ENCODE measurements around the gene PTN.
A peak's percentile ranks its signal among the peaks of the same experiment; 100 is the strongest.

Gene PTN, protein sequence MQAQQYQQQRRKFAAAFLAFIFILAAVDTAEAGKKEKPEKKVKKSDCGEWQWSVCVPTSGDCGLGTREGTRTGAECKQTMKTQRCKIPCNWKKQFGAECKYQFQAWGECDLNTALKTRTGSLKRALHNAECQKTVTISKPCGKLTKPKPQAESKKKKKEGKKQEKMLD

DNA sequence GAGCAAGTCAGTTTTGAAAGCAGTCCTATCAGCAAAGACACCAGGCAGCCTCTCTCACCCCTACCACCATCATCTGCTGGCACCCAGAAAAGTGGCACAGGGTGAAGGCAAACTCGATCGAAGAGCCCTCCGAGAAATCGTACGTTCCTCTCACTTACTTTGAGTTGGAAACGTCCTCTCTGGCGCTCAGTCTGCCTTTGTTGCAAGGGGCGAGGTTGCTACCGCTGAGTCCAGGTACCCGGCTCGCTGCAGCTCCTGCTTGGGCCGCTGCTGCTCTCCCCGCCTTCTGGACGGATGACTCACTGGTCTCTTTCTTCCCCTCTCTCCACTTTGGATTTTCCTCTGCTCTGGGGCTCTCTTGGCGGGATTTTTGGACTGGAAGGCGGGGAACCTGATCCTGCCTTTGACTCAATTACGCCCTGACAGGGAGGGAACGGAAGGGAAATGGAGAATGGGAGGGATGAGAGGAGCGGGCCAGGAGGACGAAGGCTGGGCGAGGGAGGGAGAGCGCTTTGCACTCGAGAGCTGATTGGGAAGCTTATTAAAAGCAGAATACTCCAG lies at the start of gene PTN:
TSS of gene PTN (minus strand) at position 453 of the 561 bp plus-strand sequence. CDS start 88,760 bp downstream, outside the sequence.
- H3K27ac ChIP-seq, result peak within 1 kb of the TSS in 5 of 21 experiments; percentile 39 to 54 (median 49)

DNA sequence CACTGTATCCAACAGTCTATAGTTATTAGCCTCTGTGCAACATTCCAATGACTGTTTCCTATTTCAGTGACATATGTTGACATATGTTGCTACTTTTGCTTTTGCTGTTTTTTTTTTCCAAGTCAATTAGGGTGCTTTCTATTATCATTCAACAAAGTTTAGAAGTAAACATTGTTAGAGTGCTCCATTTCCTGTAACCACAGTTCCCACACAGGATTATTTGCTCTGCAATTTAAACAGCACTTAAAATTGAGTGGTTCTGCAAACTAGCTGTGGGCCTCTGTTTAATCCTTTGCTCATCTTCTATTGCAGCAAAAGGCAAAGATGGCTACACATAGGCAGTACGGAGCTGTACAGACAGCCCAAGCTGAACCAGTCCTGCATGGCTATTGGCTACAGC lies 46.5 kb upstream of the PTN start:
- no peak overlapping the region for H3K27ac ChIP-seq
- H3K4me3 ChIP-seq, result no peak overlapping the region

More for the DNA sequence above, at the start of gene PTN:
- H3K4me3 ChIP-seq, result peak within 1 kb of the TSS; percentile 1 to 44 (median 25)

DNA sequence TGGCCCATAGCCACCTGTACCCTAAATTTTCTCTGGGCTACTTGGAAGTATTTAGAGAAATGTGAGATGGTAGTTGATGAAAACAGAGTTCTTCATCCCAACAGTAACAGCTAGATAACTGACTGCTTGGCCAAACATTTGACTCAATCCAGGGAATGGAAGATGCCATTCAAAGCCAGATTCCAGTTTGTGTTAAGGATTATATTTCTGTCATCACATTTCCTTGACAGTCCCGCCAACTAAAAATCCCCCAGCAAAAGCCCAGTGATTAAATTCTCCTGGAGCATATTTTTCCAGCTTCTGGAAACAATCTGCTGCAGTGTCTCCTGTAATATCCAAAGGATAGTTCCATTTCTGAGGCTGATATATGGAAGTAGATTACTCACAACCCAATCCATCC lies 45.4 kb upstream of the PTN start:
- H3K4me3 ChIP-seq, result no peak overlapping the region
- H3K27ac ChIP-seq, result no peak overlapping the region

DNA sequence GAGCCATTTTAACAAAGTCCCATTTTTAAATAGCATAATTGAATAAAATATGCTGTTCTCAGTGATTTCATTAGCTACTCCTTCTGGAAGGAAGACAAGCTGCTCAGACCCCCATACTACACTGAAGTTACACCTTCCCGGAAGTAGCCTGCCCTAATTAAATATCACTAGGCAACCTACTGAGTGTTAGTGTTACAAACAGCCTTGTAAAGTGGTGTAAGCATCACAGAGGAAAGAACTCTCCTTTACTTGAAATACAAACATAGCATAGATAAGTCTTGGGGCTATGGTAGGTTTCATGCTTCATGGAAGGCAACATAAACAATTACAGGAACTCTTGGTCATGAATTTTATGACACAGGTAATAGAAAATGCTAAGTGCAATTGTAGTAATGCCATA lies 43.4 kb upstream of the PTN start:
- no peak overlapping the region for H3K4me3 ChIP-seq

DNA sequence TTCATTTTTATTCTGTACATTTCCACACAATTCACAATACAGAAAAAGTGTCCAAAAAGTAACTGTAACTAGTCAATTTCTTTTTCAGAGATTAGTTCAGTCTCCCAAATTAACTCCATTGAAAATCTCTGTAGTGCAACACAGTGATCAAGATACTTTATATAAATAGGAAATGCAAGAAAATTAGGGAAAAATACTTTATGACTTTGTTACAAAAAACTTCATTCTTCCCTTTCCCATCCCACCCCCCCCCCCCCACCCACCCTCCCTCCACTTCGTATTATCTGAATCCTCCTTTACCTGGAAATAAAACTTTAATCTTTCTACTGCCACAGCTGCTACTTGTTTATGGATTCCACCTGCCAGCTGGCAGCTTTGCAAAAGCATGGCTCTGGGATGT lies 37.5 kb upstream of the PTN start:
- no peak overlapping the region for H3K27ac ChIP-seq
- no peak overlapping the region for H3K4me3 ChIP-seq

More for the DNA sequence above, 43.4 kb upstream of the PTN start:
- no peak overlapping the region for H3K27ac ChIP-seq

DNA sequence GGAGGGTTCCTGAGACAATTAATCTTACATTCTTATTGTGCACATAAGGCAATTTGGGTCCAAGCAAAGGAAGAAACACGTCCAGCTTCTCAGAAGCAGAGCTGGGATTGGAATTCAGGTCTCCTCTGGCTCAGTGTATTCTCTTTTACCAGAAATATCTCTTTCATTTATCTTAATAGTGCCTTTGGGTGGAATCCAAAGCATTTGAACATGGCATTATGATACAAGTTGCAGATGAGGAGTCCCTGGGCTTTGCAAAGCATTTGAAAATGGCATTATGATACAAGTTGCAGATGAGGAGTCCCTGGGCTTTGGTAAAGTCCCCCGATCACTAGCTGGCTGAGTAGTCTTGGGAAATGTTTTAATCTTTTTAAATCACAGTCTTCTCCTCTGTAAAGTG lies 30.0 kb upstream of the PTN start:
- Histone ChIP-seq H3K27ac (no peak overlapping the region), H3K4me3 (no peak overlapping the region)

DNA sequence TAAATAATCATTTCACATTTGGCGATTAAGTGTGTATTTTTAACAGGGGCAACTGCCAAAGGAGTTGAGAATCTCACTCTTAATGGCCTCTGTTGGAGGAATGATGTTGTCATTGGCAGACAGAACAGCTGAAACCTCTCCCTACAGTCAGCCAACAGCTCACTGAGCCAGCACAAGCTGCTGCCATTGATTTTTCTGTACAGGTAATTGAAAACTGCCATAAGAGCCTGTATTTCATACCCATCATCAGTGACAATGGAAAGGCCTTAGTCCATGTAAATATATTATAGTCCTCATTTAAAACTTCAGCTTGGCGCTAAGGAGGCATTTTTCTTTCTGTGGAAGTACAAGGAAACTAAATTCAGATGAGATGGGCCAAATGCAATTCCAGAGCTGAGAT lies 28.1 kb upstream of the PTN start:
- Histone ChIP-seq H3K4me3 (no peak overlapping the region), H3K27ac (no peak overlapping the region)

DNA sequence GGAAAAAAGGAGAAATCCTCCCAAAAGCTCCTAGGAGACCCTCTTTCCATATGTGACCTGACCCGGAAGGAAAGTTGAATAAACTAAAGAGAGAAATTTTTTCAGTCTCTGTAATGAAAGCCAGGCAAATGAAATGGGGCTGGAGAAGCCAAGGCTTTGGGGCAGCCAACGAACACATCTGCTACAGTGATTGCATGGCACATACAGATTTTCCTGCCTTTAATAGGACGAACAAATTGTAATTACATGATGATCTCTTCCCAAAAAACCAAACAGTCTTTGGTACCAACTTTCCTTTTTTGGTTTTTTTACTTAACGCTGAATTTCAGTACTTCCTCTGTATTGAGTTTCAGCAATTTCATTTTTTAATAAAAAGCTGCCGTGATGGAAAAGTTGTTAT lies 23.5 kb upstream of the PTN start:
- Histone ChIP-seq H3K4me3 (no peak overlapping the region), H3K27ac (no peak overlapping the region)

DNA sequence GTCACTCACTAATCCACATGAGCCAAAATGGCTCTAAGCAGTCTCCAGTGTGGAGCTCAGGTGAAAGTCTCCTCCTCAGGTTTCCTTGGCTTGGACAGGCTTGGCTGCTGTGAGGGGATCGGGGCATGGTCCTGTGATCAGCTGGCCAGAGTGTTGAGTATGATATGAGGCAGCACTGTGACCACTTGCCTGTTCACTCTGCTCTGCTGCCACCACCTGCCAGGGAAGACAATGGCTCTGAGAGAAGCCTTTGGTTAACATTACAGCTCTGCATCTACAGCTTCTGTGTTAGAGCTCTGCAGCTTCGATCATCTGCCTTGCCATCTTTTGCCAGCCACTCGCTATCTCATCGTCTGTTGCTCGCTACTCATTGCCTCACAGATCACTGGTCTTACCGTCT lies 20.1 kb upstream of the PTN start:
- no peak overlapping the region for H3K27ac ChIP-seq
- H3K4me3 ChIP-seq, result no peak overlapping the region

DNA sequence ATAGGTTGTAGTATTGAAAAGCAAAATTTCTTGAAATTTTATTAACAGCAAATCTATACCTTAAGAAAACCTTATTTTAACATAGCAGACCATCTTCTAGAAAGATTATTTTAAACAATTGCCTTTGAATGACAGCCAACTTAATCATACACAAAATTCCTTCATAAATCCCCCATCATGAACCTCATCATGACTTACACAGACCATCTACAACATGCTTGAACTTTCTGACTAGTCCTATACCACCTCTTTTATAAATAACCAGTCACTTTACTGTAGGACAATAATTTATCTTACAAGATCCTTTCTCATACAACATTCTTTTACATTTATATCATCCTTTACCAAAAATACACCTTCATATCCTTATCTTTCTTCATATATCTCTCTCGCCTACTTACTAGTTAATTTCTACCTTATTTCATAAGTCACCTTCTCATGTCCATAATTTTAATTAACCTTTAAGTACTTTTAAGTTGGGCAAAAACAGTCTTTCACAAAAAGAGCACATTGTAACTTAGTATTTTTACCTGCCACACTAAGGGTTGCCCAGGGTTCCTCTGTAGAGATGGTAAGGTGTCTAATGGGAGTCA lies 16.6 kb upstream of the PTN start:
- H3K27ac ChIP-seq, result no peak overlapping the region
- no peak overlapping the region for H3K4me3 ChIP-seq

DNA sequence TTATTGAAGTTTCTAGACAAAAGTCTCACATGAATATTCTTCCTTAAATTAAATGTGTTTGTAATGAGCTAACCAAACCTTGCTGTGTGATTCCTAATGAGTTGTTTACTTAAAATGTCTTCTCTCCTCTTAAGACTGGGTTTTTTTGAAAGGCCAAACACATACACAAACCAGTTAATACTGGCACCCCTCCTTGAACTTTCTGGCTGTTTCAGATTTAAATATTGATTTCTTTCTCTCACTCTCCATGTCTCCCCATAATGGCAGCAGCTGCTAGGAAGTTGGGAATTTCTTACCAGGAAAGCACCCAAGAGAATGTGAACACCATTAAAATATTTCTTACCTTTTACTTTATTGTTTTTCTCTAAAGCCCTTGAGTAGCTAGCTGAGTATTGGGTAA lies 11.4 kb upstream of the PTN start:
- Histone ChIP-seq H3K4me3 (no peak overlapping the region), H3K27ac (no peak overlapping the region)

DNA sequence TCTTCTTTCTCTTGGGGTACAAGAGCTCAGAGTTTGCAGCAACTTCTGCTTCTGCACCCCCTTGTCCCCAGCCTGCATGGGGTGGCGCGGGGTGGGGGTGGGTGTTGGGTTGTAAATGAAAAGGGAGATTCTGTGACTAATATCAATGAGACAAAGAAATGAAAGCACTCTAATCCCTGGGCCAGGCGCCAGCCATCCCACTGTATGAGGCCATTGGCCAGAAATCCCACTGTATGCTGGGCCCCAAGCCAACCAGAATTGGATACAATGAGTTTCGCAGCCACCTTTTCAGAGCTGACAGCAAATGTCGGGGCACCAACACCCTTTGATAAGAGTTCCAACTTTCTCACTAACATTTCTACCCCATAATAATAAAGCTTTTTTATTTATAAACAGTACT lies 10.9 kb upstream of the PTN start:
- Histone ChIP-seq H3K4me3 (no peak overlapping the region), H3K27ac (no peak overlapping the region)

DNA sequence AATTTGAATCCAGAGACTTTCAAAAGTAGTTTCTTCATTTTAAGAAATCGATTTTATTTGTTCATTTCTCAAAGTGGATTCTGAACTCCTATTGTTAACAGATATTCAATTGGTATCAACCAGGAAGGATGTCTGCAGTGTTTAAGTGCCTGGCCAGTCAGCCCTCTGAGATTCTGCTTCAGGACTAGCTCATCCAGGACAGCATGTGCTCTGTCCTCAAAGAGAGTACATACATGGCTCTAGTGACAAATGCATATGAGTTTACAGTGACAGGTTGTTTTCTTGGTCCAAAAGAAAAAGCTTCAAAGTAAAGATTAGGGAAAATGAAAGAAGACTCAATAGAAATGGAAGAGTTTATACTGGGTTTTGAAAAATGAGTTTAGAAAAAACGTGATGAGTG lies 8.4 kb upstream of the PTN start:
- Histone ChIP-seq H3K4me3 (no peak overlapping the region), H3K27ac (no peak overlapping the region)

DNA sequence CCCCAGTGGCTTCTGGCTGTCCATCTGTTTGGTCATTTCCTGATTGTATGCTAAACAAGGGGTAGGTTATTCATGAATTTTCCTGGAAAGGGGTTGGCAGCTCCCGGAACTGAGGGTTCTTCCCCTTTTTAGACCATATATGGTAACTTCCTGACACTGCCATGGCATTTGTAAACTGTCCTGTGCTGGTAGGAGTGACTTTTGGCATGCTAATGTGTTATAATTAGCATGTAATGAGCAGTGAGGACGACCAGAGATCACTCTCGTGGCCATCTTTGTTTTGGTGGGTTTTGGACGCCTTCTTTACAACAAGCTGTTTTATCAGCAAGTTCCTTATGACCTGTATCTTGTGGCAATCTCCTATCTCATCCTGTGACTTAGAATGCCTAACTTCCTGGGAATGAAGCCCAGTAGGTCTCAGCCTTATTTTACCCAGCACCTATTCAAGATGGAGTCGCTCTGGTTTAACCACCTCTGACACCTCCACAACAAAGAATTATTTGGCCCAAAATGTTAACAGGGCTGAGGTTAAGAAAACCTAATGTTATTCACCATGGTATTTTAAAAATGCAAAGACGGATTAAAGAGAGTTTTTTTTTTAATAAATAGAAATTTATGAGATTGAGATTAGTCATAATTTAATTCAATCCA lies 2.4 kb upstream of the PTN start:
- no peak overlapping the region for H3K27ac ChIP-seq
- H3K4me3 ChIP-seq, result no peak overlapping the region

DNA sequence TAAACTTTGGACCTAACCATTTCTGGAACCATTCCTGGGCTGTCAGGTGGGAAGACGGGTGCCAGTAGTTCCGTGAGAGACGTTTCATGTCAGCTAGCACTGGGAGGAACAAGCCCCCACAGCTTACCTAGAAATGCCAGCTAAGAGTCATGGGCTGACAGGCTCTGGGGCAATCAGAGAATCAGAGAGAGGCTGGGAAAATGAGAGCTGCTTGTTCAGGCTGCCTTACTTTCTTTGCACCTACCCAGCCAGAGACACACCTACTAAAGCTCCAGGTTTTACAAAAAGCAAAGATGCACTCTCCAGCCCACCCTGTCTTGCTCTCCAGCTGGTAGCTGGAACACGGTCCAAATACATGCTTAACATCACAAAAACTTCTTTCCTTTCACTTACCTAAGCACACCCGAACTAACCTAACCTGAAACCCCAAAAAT lies 688 bp downstream of the PTN start:
- H3K4me3 ChIP-seq, result peak overlapping the region; percentile 1 to 44 (median 25)
- peak overlapping the region in 5 of 21 experiments; percentile 39 to 54 (median 49) for H3K27ac ChIP-seq

DNA sequence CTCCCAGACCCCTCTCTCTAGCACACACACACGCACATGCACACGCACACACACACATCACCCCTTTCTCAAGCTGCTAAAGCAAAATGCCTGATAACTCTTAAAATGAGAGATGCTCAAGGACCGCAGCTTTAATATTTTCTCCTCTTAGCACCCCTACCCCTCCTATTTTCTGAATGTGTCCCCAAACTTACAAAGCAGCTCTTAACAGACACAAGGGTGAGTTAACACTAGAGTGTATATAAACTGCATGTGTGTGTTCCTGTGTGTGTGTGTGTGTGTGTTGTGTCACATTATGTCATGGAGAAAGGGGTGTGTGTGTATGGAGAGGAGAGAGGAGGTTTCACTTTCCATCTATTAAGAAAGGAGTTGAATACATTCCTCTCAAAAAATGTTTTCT lies 1.3 kb downstream of the PTN start:
- Histone ChIP-seq H3K27ac (peak overlapping the region in 1 of 21 experiments; percentile 42), H3K4me3 (peak overlapping the region in 1 of 7 experiments; percentile 44)

DNA sequence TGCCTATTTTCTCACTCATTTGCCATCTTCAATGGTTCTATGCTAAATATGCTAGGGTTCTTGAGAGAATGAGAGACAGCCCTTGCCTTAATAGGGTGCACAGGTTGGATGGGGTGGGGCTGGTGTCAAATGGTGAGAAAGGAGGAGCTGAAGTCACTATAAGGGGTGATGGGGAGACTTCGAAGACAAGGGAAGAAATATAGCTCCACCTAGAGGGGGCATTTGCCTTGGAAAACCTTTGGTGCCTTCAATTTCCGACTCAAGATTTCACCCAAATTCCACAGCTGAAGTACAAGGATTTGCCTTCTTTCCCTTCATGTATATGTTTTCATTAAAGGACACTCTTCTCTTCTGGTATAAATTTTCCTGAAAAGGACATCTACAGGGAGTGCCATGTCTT lies 5.6 kb downstream of the PTN start:
- Histone ChIP-seq H3K27ac (no peak overlapping the region), H3K4me3 (no peak overlapping the region)

DNA sequence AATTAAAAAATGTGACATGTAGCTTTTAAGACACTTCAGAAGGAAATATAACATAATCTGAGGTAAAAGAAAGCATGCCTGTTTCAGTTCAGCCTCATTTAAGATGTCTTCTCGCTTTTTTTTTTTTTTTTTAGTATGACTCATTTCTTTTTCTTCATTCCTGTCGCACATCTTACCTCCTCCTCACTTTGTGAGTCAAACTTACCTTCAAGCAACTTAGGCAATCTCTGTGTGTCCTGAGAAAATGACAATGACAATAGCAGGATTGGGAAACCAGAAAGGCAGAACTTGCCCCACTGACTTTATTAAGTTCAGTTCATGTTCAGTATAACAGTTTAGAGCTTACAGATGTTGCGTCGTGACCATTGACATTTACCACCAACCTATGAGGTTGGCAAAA lies 7.7 kb downstream of the PTN start:
- Histone ChIP-seq H3K27ac (no peak overlapping the region), H3K4me3 (no peak overlapping the region)

DNA sequence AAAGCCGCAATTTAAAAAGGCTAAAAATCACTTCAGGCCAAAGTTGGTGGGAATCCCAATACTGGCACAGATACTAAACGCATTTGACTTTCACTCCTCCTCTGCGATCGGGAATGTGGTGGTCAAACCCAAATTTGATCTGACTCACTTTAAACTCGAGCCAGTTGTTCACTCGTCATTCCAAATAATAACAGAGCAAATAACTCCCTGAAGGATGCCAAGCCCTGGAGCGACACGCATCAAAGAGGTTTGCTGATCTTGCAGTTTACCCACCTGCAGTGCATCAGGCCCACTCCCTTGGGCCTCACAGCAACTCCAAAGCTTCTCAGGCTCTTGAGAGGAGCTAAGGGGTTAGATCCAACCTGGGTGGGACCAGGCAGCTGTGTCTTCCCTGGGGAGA lies 12.2 kb downstream of the PTN start:
- H3K4me3 ChIP-seq, result no peak overlapping the region
- no peak overlapping the region for H3K27ac ChIP-seq

DNA sequence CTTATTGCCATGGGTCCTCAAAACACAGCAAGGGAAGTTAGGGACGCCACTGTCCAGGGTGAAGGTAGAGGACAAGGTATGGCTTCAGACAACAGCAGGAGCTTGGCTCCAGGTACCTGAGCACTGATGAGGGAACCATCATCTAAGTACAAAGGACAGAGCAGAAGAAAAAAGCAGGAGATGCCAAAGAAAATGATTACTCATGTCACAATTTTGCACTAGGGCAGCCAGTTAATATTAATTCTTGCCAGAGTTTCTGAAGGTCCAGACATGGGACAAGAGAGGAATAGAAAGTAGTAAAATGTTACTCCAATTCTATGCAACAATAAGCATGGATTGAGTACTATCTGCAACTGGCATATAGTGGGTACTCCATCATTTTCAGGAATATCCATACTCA lies 14.1 kb downstream of the PTN start:
- H3K4me3 ChIP-seq, result no peak overlapping the region
- H3K27ac ChIP-seq, result no peak overlapping the region

Data from skin epidermis (tissue), 12 donors.